HG03439 (cell line): Measurements from ENCODE around the gene PECR.

Experiments
- ATAC-seq: cut with Tn5 transposase; IDR thresholded peaks from one replicate; pipeline ENCODE4 v1.9.1; 2021; ENCODE audit warnings: mild to moderate bottlenecking, moderate library complexity; ENCODE audit not compliant: unreplicated experiment

The PECR gene

GRCh38 chr2:216072473-216072872 lies 9.1 kb downstream of the PECR start:
- ATAC-seq, result no peak

- no peak for ATAC-seq
These were observed 10.3 kb downstream of the PECR start for GRCh38 chr2:216071111-216071851.

- no peak for ATAC-seq
These were observed 11.4 kb downstream of the PECR start for GRCh38 chr2:216070195-216070594.

- ATAC-seq, result no peak
These were observed 12.6 kb downstream of the PECR start for GRCh38 chr2:216069028-216069427.

- no peak for ATAC-seq
These were observed 15.4 kb downstream of the PECR start for GRCh38 chr2:216066230-216066629.

GRCh38 chr2:216064665-216065064 lies 16.9 kb downstream of the PECR start:
- ATAC-seq, result no peak

GRCh38 chr2:216064014-216064630 lies 17.5 kb downstream of the PECR start:
- no peak for ATAC-seq

- no peak for ATAC-seq
These were observed 22.3 kb downstream of the PECR start for GRCh38 chr2:216059233-216059834.

- peak; percentile 87 for ATAC-seq
These were observed 23.9 kb downstream of the PECR start for GRCh38 chr2:216057688-216058193.

- peak; percentile 47 for ATAC-seq
These were observed 24.9 kb downstream of the PECR start for GRCh38 chr2:216056739-216057138.

GRCh38 chr2:216055680-216056079 lies 25.9 kb downstream of the PECR start:
- ATAC-seq, result no peak

GRCh38 chr2:216052420-216052819 lies 29.2 kb downstream of the PECR start:
- ATAC-seq, result no peak

- no peak for ATAC-seq
These were observed 30.3 kb downstream of the PECR start for GRCh38 chr2:216051350-216051749.

- no peak for ATAC-seq
These were observed 32.2 kb downstream of the PECR start for GRCh38 chr2:216049452-216049851.

- ATAC-seq, result no peak
These were observed 34.2 kb downstream of the PECR start for GRCh38 chr2:216047397-216047796.

- peak; percentile 85 for ATAC-seq
These were observed 36.6 kb downstream of the PECR start for GRCh38 chr2:216044883-216045486.

- ATAC-seq, result no peak
These were observed 37.7 kb downstream of the PECR start for GRCh38 chr2:216043949-216044348.

GRCh38 chr2:216041438-216041837 lies 40.2 kb downstream of the PECR start:
- no peak for ATAC-seq

GRCh38 chr2:216039918-216040317 lies 41.7 kb downstream of the PECR start:
- ATAC-seq, result no peak

GRCh38 chr2:216034065-216034464 lies 47.5 kb downstream of the PECR start:
- ATAC-seq, result peak; percentile 45

GRCh38 chr2:216033403-216033802 lies 48.2 kb downstream of the PECR start:
- ATAC-seq, result no peak
